Retina (tissue), 1 donor: ENCODE data around the gene SCN7A.
"Not testable (repeated sequence)": the region's sequence is repeated elsewhere in the genome, so short reads cannot be mapped to it uniquely, and the experiment has no call there.

Source experiments
- DNase-seq: peaks from one replicate; pipeline ENCODE4 v3.0.0-alpha.2; 2016

Gene SCN7A

GRCh38 chr2:166388481-166389070 lies 105.5 kb downstream of the SCN7A start:
- no peak for DNase-seq

DNA sequence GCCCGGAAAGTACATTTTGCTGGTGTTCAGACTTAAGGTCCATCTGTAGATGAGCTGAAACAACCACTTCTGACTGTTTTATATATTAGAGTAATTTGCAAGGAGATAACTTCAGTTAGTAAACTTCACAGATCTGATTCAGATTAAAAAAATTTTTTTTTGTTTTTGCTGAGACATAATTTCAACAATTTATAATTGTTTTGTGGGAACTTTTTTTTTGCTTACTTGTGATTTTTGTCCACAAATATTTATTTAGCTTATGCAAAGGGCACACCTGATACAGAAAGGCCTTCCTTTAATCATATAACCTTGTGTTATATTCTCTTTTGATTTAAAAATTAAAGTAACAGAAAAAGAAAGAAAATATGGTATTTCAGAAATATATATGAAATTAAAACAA lies 108.7 kb downstream of the SCN7A start:
- DNase-seq: no peak

DNA sequence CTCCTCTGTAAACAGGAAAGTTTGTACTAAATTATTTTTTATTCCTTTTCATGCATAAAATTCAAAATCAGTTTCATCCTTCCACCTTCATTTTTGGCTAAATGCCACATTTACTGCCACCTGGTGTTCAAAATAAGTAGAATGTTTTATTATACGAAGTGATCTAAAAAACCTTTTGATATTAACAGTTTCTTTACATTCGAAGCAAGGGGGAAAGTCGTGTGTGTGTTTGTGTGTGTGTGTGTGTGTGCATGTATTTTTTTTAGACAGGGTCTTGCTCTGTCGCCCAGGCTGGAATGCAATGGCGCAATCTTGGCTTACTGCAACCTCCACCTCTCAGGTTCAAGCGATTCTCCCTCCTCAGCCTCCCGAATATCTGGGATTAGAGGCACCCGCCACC lies 109.3 kb downstream of the SCN7A start:
- DNase-seq: no peak

GRCh38 chr2:166382448-166382847 lies 111.6 kb downstream of the SCN7A start:
- no peak for DNase-seq

GRCh38 chr2:166380615-166381014 lies 113.4 kb downstream of the SCN7A start:
- no peak for DNase-seq

- DNase-seq: peak; percentile 57
Observed at GRCh38 chr2:166376873-166377272, 117.2 kb downstream of the SCN7A start.

DNA sequence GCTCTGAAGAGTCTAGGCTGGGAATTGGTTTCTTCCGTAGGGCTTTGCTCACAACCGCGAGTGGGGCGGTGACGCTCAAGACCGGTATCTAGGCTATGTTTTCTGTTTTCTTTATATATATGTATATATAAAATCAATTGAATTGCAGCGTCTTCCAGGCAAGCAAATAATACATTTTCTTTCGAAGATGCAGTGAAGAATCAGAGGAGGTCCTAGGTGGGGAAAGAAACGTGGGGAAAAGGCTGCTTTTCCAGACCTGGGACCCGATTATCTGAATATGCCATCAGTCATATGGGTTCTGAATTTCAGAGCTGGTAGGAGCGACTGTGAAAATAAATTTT lies 117.6 kb downstream of the SCN7A start:
- DNase-seq: no peak

- peak; percentile 92 for DNase-seq
Observed at GRCh38 chr2:166375736-166376487, 118.1 kb downstream of the SCN7A start, which contains the start of gene SCN9A. TSS of gene SCN9A (minus strand) at chr2:166375944. CDS start at chr2:166311756, 64,188 bp downstream.

DNA sequence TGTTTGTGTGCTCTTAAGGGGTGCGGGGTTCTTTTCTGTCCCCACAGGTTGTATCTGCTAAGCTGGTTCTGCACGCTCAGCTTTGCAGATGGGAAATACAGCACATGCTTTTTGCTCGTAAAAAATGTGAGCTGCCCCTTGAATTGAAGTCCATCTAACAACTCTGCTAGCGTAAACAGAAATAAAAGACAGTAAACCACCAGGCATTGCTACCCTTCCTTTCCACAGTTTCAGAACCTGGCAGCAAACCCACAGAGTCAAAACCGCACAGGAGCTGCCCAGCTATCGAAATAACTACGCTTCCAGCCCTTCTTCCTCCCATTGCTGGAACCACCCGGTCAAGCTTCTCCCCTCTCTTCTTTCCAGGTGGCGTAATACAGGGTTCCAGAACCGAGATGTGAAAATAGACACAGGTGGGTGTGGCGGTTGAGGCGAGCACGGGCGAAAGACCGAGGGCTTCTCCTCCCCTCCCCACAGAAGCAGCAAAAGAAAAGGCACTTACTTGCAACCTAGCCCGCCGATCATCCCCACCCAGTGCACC lies 118.8 kb downstream of the SCN7A start:
- no peak for DNase-seq

GRCh38 chr2:166373951-166374350 lies 120.1 kb downstream of the SCN7A start:
- no peak for DNase-seq

DNA sequence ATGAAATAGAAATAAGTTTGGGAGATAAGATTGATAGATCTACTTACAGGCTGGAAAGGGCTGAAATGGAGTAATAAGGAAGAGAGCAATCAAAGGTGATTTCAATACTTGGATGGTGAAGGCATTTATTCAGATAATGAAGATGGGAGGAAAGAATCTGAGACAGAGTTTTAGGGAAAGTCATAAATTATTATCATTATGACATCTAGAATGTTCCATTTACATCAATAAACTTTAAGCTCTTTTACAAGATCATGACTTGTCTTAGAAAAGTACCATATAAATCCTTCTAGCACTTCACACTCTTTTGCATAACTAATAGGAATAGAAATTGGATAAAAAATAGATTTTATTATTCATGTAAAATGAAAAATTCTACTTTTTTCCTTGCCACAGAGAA lies 120.5 kb downstream of the SCN7A start:
- no peak for DNase-seq

- no peak for DNase-seq
Observed at GRCh38 chr2:166373105-166373504, 120.9 kb downstream of the SCN7A start.

DNA sequence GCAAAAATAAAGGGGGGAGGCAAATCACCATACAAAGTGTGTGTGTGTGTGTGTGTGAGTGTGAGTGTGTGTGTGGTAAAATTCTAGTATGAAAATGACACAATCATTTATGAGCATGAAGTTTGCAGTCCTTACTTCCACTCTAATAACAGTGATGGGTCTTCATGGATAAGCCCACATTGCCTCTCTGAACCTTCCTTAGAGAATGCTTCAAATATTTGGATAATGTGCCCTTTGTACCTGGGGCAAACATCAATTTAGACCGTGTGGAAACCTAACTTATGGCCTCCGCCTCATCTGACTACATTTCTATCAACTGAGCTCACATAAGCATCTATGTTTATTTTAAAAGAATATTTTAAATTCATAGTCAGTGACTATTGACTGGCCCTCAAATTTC lies 122.0 kb downstream of the SCN7A start:
- DNase-seq: no peak

DNA sequence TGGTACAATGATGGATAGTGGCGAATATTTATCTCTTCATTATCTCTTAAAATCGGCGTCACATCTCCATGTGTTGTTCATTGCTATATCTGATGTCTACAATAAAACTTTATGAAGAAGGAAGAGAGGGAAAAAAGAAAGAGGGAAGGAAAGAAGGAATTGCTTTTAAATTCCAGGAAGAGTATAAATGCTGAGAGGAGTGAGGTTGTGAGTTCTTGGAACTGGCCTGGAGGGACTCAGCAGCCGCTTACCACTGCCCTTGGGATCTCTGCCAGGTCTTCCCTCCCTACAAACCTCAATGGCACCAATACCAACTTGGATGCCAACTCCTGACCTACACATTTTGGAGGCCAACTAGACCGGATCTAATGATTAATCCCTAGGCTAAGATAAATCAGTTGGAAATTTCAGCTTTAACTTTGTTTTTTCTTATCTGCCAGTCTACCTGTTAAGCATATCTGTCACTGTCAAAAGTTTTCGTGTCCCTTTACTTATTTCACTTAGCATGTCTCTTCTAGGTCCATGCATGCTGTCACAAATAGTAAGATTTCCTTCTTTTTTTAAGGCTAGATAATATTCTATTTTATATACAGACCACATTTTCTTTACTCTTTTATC lies 128.1 kb downstream of the SCN7A start:
- DNase-seq: no peak

- DNase-seq: no peak
Observed at GRCh38 chr2:166365239-166365638, 128.8 kb downstream of the SCN7A start.

- no peak for DNase-seq
Observed at GRCh38 chr2:166364476-166365161, 129.4 kb downstream of the SCN7A start.

GRCh38 chr2:166361351-166362153 lies 132.5 kb downstream of the SCN7A start:
- no peak for DNase-seq

- no peak for DNase-seq
Observed at GRCh38 chr2:166360906-166361305, 133.1 kb downstream of the SCN7A start.

GRCh38 chr2:166360426-166360825 lies 133.6 kb downstream of the SCN7A start:
- DNase-seq: no peak

- DNase-seq: not testable (repeated sequence)
Observed at GRCh38 chr2:166357950-166358321, 136.1 kb downstream of the SCN7A start.

- DNase-seq: no peak
Observed at GRCh38 chr2:166357068-166357949, 136.7 kb downstream of the SCN7A start.
